Measurements from ENCODE around the gene HSPG2.

HSPG2 gene

GRCh38 chr1:21956720-21957552 lies 19.8 kb upstream of the HSPG2 start:
- Histone ChIP-seq H3K27ac (ENCODE audit: low read depth, low read length) (peak overlapping the region; percentile 92), H3K4me1 (ENCODE audit: control insufficient read depth in 5 of 5, insufficient read depth in 5 of 5, low read length in 5 of 5) (peaks cover 16 to 51% (median 39%) of the 10 kb centered on the region in 5 donors), H3K36me3 (ENCODE audit: control insufficient read depth in 5 of 5, insufficient read depth in 5 of 5, low read length in 5 of 5) (no peaks in the 10 kb centered on the region), H3K9me3 (ENCODE audit: control insufficient read depth in 5 of 5, low read length in 5 of 5) (no peaks in the 10 kb centered on the region), H3K4me3 (ENCODE audit: low read depth in 1 of 5, low read length in 5 of 5) (peak overlapping the region in 1 of 5 donors; percentile 1), H3K9ac (ENCODE audit: low read length in 5 of 5) (peak overlapping the region in 2 of 5 donors; percentile 11 to 60), H3K27me3 (ENCODE audit: control insufficient read depth in 5 of 5, insufficient read depth in 4 of 5, low read length in 5 of 5) (no peaks in the 10 kb centered on the region)

GRCh38 chr1:21955501-21956281 lies 18.6 kb upstream of the HSPG2 start:
- peak overlapping the region in 1 of 5 donors; percentile 29 for H3K4me3 ChIP-seq (ENCODE audit: low read depth in 1 of 5, low read length in 5 of 5)
- H3K27me3 ChIP-seq (ENCODE audit: control insufficient read depth in 5 of 5, insufficient read depth in 4 of 5, low read length in 5 of 5) = no peaks in the 10 kb centered on the region
- no peaks in the 10 kb centered on the region for H3K9me3 ChIP-seq (ENCODE audit: control insufficient read depth in 5 of 5, low read length in 5 of 5)
- peak overlapping the region; percentile 92 for H3K27ac ChIP-seq (ENCODE audit: low read depth, low read length)
- H3K36me3 ChIP-seq (ENCODE audit: control insufficient read depth in 5 of 5, insufficient read depth in 5 of 5, low read length in 5 of 5) = no peaks in the 10 kb centered on the region
- peaks cover 16 to 43% (median 34%) of the 10 kb centered on the region in 5 donors for H3K4me1 ChIP-seq (ENCODE audit: control insufficient read depth in 5 of 5, insufficient read depth in 5 of 5, low read length in 5 of 5)
- H3K9ac ChIP-seq (ENCODE audit: low read length in 5 of 5) = peak overlapping the region; percentile 28 to 71 (median 57)

- H3K9ac ChIP-seq (ENCODE audit: low read length in 5 of 5) = peak overlapping the region in 3 of 5 donors; percentile 8 to 71 (median 60)
- peaks cover 16 to 43% (median 34%) of the 10 kb centered on the region in 5 donors for H3K4me1 ChIP-seq (ENCODE audit: control insufficient read depth in 5 of 5, insufficient read depth in 5 of 5, low read length in 5 of 5)
- no peaks in the 10 kb centered on the region for H3K36me3 ChIP-seq (ENCODE audit: control insufficient read depth in 5 of 5, insufficient read depth in 5 of 5, low read length in 5 of 5)
- H3K27me3 ChIP-seq (ENCODE audit: control insufficient read depth in 5 of 5, insufficient read depth in 4 of 5, low read length in 5 of 5) = no peaks in the 10 kb centered on the region
- H3K27ac ChIP-seq (ENCODE audit: low read depth, low read length) = peak overlapping the region; percentile 92
- no peak overlapping the region for H3K4me3 ChIP-seq (ENCODE audit: low read depth in 1 of 5, low read length in 5 of 5)
- no peaks in the 10 kb centered on the region for H3K9me3 ChIP-seq (ENCODE audit: control insufficient read depth in 5 of 5, low read length in 5 of 5)
Observed at GRCh38 chr1:21955058-21955457, 17.9 kb upstream of the HSPG2 start.

- H3K4me1 ChIP-seq (ENCODE audit: control insufficient read depth in 5 of 5, insufficient read depth in 5 of 5, low read length in 5 of 5) = peaks cover 16 to 39% (median 34%) of the 10 kb centered on the region in 5 donors
- peak overlapping the region; percentile 28 for H3K27ac ChIP-seq (ENCODE audit: low read depth, low read length)
- no peak overlapping the region for H3K4me3 ChIP-seq (ENCODE audit: low read depth in 1 of 5, low read length in 5 of 5)
- H3K36me3 ChIP-seq (ENCODE audit: control insufficient read depth in 5 of 5, insufficient read depth in 5 of 5, low read length in 5 of 5) = no peaks in the 10 kb centered on the region
- no peaks in the 10 kb centered on the region for H3K27me3 ChIP-seq (ENCODE audit: control insufficient read depth in 5 of 5, insufficient read depth in 4 of 5, low read length in 5 of 5)
- peak overlapping the region in 1 of 5 donors; percentile 0 for H3K9ac ChIP-seq (ENCODE audit: low read length in 5 of 5)
- no peaks in the 10 kb centered on the region for H3K9me3 ChIP-seq (ENCODE audit: control insufficient read depth in 5 of 5, low read length in 5 of 5)
Observed at GRCh38 chr1:21952786-21953520, 15.8 kb upstream of the HSPG2 start.

GRCh38 chr1:21951226-21951870 lies 14.2 kb upstream of the HSPG2 start:
- no peak overlapping the region for H3K4me3 ChIP-seq (ENCODE audit: low read depth in 1 of 5, low read length in 5 of 5)
- no peaks in the 10 kb centered on the region for H3K36me3 ChIP-seq (ENCODE audit: control insufficient read depth in 5 of 5, insufficient read depth in 5 of 5, low read length in 5 of 5)
- H3K4me1 ChIP-seq (ENCODE audit: control insufficient read depth in 5 of 5, insufficient read depth in 5 of 5, low read length in 5 of 5) = peaks cover 6 to 35% (median 26%) of the 10 kb centered on the region in 5 donors
- no peaks in the 10 kb centered on the region for H3K9me3 ChIP-seq (ENCODE audit: control insufficient read depth in 5 of 5, low read length in 5 of 5)
- no peak overlapping the region for H3K27ac ChIP-seq (ENCODE audit: low read depth, low read length)
- no peak overlapping the region for H3K9ac ChIP-seq (ENCODE audit: low read length in 5 of 5)
- no peaks in the 10 kb centered on the region for H3K27me3 ChIP-seq (ENCODE audit: control insufficient read depth in 5 of 5, insufficient read depth in 4 of 5, low read length in 5 of 5)

GRCh38 chr1:21950734-21951133 lies 13.6 kb upstream of the HSPG2 start:
- Histone ChIP-seq H3K9me3 (ENCODE audit: control insufficient read depth in 5 of 5, low read length in 5 of 5) (no peaks in the 10 kb centered on the region), H3K36me3 (ENCODE audit: control insufficient read depth in 5 of 5, insufficient read depth in 5 of 5, low read length in 5 of 5) (no peaks in the 10 kb centered on the region), H3K4me1 (ENCODE audit: control insufficient read depth in 5 of 5, insufficient read depth in 5 of 5, low read length in 5 of 5) (peaks cover 4 to 29% (median 19%) of the 10 kb centered on the region in 5 donors), H3K9ac (ENCODE audit: low read length in 5 of 5) (no peak overlapping the region), H3K4me3 (ENCODE audit: low read depth in 1 of 5, low read length in 5 of 5) (no peak overlapping the region), H3K27me3 (ENCODE audit: control insufficient read depth in 5 of 5, insufficient read depth in 4 of 5, low read length in 5 of 5) (no peaks in the 10 kb centered on the region), H3K27ac (ENCODE audit: low read depth, low read length) (no peak overlapping the region)

- Histone ChIP-seq H3K9ac (ENCODE audit: low read length in 5 of 5) (no peak overlapping the region), H3K4me1 (ENCODE audit: control insufficient read depth in 5 of 5, insufficient read depth in 5 of 5, low read length in 5 of 5) (peaks cover 2 to 28% (median 12%) of the 10 kb centered on the region in 5 donors), H3K27ac (ENCODE audit: low read depth, low read length) (no peak overlapping the region), H3K27me3 (ENCODE audit: control insufficient read depth in 5 of 5, insufficient read depth in 4 of 5, low read length in 5 of 5) (no peaks in the 10 kb centered on the region), H3K4me3 (ENCODE audit: low read depth in 1 of 5, low read length in 5 of 5) (no peak overlapping the region), H3K36me3 (ENCODE audit: control insufficient read depth in 5 of 5, insufficient read depth in 5 of 5, low read length in 5 of 5) (no peaks in the 10 kb centered on the region), H3K9me3 (ENCODE audit: control insufficient read depth in 5 of 5, low read length in 5 of 5) (no peaks in the 10 kb centered on the region)
Observed at GRCh38 chr1:21946836-21947587, 9.9 kb upstream of the HSPG2 start.

- H3K27ac ChIP-seq (ENCODE audit: low read depth, low read length) = peak overlapping the region; percentile 23
- H3K27me3 ChIP-seq (ENCODE audit: control insufficient read depth in 5 of 5, insufficient read depth in 4 of 5, low read length in 5 of 5) = no peaks in the 10 kb centered on the region
- peaks cover 3 to 36% (median 22%) of the 10 kb centered on the region in 5 donors for H3K4me1 ChIP-seq (ENCODE audit: control insufficient read depth in 5 of 5, insufficient read depth in 5 of 5, low read length in 5 of 5)
- no peaks in the 10 kb centered on the region for H3K9me3 ChIP-seq (ENCODE audit: control insufficient read depth in 5 of 5, low read length in 5 of 5)
- no peak overlapping the region for H3K4me3 ChIP-seq (ENCODE audit: low read depth in 1 of 5, low read length in 5 of 5)
- no peak overlapping the region for H3K9ac ChIP-seq (ENCODE audit: low read length in 5 of 5)
- H3K36me3 ChIP-seq (ENCODE audit: control insufficient read depth in 5 of 5, insufficient read depth in 5 of 5, low read length in 5 of 5) = no peaks in the 10 kb centered on the region
Observed at GRCh38 chr1:21944733-21945073, 7.6 kb upstream of the HSPG2 start.
